ENCODE results near the gene ARHGEF12.

Gene ARHGEF12

GRCh38 chr11:120424185-120424969 lies 88.2 kb downstream of the ARHGEF12 start:
- no peak for DNase-seq (ENCODE audit: low read depth)

GRCh38 chr11:120424970-120425332 lies 88.7 kb downstream of the ARHGEF12 start:
- DNase-seq (ENCODE audit: low read depth): no peak

- no peak for DNase-seq (ENCODE audit: low read depth)
Measured at GRCh38 chr11:120425527-120425926, 89.3 kb downstream of the ARHGEF12 start.

GRCh38 chr11:120430146-120430545 lies 93.9 kb downstream of the ARHGEF12 start:
- no peak for DNase-seq (ENCODE audit: low read depth)

- DNase-seq (ENCODE audit: low read depth): no peak
Measured at GRCh38 chr11:120431633-120432032, 95.4 kb downstream of the ARHGEF12 start.

- no peak for DNase-seq (ENCODE audit: low read depth)
Measured at GRCh38 chr11:120432056-120433018, 96.1 kb downstream of the ARHGEF12 start.

GRCh38 chr11:120441592-120441991 lies 105.4 kb downstream of the ARHGEF12 start:
- no peak for DNase-seq (ENCODE audit: low read depth)

- DNase-seq (ENCODE audit: low read depth): no peak
Measured at GRCh38 chr11:120442031-120442430, 105.8 kb downstream of the ARHGEF12 start.

- no peak for DNase-seq (ENCODE audit: low read depth)
Measured at GRCh38 chr11:120446802-120447201, 110.6 kb downstream of the ARHGEF12 start.

GRCh38 chr11:120448240-120448639 lies 112.0 kb downstream of the ARHGEF12 start:
- no peak for DNase-seq (ENCODE audit: low read depth)

- DNase-seq (ENCODE audit: low read depth): no peak
Measured at GRCh38 chr11:120455487-120455886, 119.3 kb downstream of the ARHGEF12 start.

- no peak for DNase-seq (ENCODE audit: low read depth)
Measured at GRCh38 chr11:120457996-120458395, 121.8 kb downstream of the ARHGEF12 start.

GRCh38 chr11:120462825-120463224 lies 126.6 kb downstream of the ARHGEF12 start:
- DNase-seq (ENCODE audit: low read depth): no peak

GRCh38 chr11:120465921-120466534 lies 129.8 kb downstream of the ARHGEF12 start:
- no peak for DNase-seq (ENCODE audit: low read depth)

- DNase-seq (ENCODE audit: low read depth): no peak
Measured at GRCh38 chr11:120467627-120468026, 131.4 kb downstream of the ARHGEF12 start.

GRCh38 chr11:120471131-120471530 lies 134.9 kb downstream of the ARHGEF12 start:
- no peak for DNase-seq (ENCODE audit: low read depth)

- no peak for DNase-seq (ENCODE audit: low read depth)
Measured at GRCh38 chr11:120471994-120472393, 135.8 kb downstream of the ARHGEF12 start.

- no peak for DNase-seq (ENCODE audit: low read depth)
Measured at GRCh38 chr11:120473503-120473902, 137.3 kb downstream of the ARHGEF12 start.

- DNase-seq (ENCODE audit: low read depth): no peak
Measured at GRCh38 chr11:120482149-120482548, 145.9 kb downstream of the ARHGEF12 start.

- no peak for DNase-seq (ENCODE audit: low read depth)
Measured at GRCh38 chr11:120484722-120485121, 148.5 kb downstream of the ARHGEF12 start.

GRCh38 chr11:120486138-120486537 lies 149.9 kb downstream of the ARHGEF12 start:
- DNase-seq (ENCODE audit: low read depth): no peak

- no peak for DNase-seq (ENCODE audit: low read depth)
Measured at GRCh38 chr11:120489799-120490198, 153.6 kb downstream of the ARHGEF12 start.

GRCh38 chr11:120492486-120492885 lies 156.3 kb downstream of the ARHGEF12 start:
- DNase-seq (ENCODE audit: low read depth): no peak
